D721Med (cell line): ENCODE data around the gene APC.
A peak's percentile ranks its signal among the peaks of the same experiment; 100 is the strongest.

Source experiments
- DNase-seq: peaks from one replicate; pipeline ENCODE4 v3.0.0; 2011; ENCODE audit warnings: low spot score; ENCODE audit not compliant: insufficient read length
- FAIRE-seq: peaks from 2 replicates; lab custom pipeline; 2011; peaks lifted over from hg19 to GRCh38; lab: Jason Lieb, UNC
- CTCF ChIP-seq: IDR thresholded peaks from 2 replicates; pipeline ENCODE4 v1.5.1; 2012; ENCODE audit warnings: mild to moderate bottlenecking, control low read depth; ENCODE audit not compliant: insufficient read depth; ENCODE audit errors: missing control alignments

APC gene

GRCh38 chr5:112869948-112870347, 132.3 kb downstream of the APC start:
- no peak for FAIRE-seq
- TF ChIP-seq CTCF, result no peak
- no peak for DNase-seq

- FAIRE-seq (no peak), DNase-seq (no peak)
- TF ChIP-seq CTCF, result no peak
These were observed 133.3 kb downstream of the APC start for GRCh38 chr5:112870966-112871365.

- FAIRE-seq, result no peak
- no peak for TF ChIP-seq CTCF
- DNase-seq, result no peak
These were observed 138.7 kb downstream of the APC start for GRCh38 chr5:112876362-112876761.

GRCh38 chr5:112878101-112878500, 140.4 kb downstream of the APC start:
- TF ChIP-seq CTCF, result no peak
- no peak for FAIRE-seq
- no peak for DNase-seq

- FAIRE-seq, result no peak
- no peak for DNase-seq
- no peak for TF ChIP-seq CTCF
These were observed 141.1 kb downstream of the APC start for GRCh38 chr5:112878760-112879159.

- peak; percentile 25 for FAIRE-seq
- no peak for DNase-seq
- no peak for TF ChIP-seq CTCF
These were observed 142.7 kb downstream of the APC start for GRCh38 chr5:112880219-112880964.

- TF ChIP-seq CTCF, result no peak
- FAIRE-seq (no peak), DNase-seq (no peak)
These were observed 145.5 kb downstream of the APC start for GRCh38 chr5:112883192-112883591.
